HL-60 (cell line): ENCODE measurements around the gene SMPDL3A.

ENCODE experiments used
- DNase-seq, 2 experiments: peaks; one replicate each; pipeline ENCODE4 v3.0.0-alpha.2; 2010 to 2020; ENCODE audit warnings: low read depth in 1 of 2, low spot score in 1 of 2
- H3K27ac ChIP-seq: fragments of 250-450 bp; sonication (Bioruptor Pico); replicated peaks from 2 replicates; pipeline ENCODE4 v1.5.1; 2020; ENCODE audit warnings: mild to moderate bottlenecking, moderate library complexity
- H3K27me3 ChIP-seq: fragments of 250-450 bp; sonication (Bioruptor Pico); 2 replicates; pipeline ENCODE4 v1.5.1; 2021; ENCODE audit warnings: mild to moderate bottlenecking, moderate library complexity; ENCODE audit not compliant: insufficient read depth, poor library complexity, severe bottlenecking
- H3K4me3 ChIP-seq: replicated peaks from 2 replicates; pipeline ENCODE4 v1.5.1; 2011; ENCODE audit warnings: mild to moderate bottlenecking, control low read depth, low read length; ENCODE audit not compliant: insufficient read depth
- GABPA ChIP-seq: IDR thresholded peaks from 2 replicates; pipeline ENCODE4 v1.6.1; 2012; ENCODE audit warnings: low read depth
- POLR2AphosphoS5 ChIP-seq: IDR thresholded peaks from 2 replicates; pipeline ENCODE4 v1.6.1; 2012; ENCODE audit warnings: low read depth
- REST ChIP-seq: IDR thresholded peaks from 2 replicates; pipeline ENCODE4 v1.6.1; 2012; ENCODE audit warnings: low read depth; ENCODE audit not compliant: insufficient replicate concordance
- SPI1 ChIP-seq: IDR thresholded peaks from 2 replicates; pipeline ENCODE4 v1.6.1; 2012; ENCODE audit warnings: low read depth, mild to moderate bottlenecking, borderline replicate concordance
- TF ChIP-seq, protein P1 (sequence below): IDR thresholded peaks from one replicate; pipeline ENCODE4 v1.5.1; 2011; ENCODE audit warnings: low read length, control low read depth, inconsistent platforms; ENCODE audit not compliant: insufficient read depth

SMPDL3A gene

DNA sequence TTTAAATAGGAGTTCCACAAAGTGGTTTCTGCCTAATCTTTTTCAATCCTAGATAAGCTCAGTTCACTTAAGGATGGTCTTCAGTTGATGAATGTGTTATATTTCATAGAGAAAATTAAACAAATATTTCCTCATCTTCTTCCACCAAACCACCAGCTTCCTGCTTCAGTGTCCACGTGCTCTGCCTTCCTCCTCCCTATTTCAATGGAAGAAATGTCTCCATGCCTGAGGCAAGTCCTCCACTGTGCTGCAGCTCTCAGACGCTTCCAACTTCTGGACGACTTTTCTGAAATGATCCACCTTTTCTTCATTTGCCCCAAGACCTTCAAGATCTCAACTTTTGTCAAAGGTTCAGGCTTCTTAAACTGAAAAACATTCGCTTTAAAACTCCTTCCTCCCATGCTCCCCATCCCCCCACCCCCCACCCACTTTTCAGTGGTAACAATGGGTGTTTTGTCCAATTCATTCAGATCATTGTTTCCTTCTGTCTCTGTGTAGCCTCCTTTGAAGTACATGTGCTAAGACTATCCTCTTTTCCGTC, 34.8 kb upstream of the SMPDL3A start:
- TF ChIP-seq REST (no peak), GABPA (no peak), SPI1 (no peak), POLR2AphosphoS5 (no peak)
- TF ChIP-seq, protein P1, sequence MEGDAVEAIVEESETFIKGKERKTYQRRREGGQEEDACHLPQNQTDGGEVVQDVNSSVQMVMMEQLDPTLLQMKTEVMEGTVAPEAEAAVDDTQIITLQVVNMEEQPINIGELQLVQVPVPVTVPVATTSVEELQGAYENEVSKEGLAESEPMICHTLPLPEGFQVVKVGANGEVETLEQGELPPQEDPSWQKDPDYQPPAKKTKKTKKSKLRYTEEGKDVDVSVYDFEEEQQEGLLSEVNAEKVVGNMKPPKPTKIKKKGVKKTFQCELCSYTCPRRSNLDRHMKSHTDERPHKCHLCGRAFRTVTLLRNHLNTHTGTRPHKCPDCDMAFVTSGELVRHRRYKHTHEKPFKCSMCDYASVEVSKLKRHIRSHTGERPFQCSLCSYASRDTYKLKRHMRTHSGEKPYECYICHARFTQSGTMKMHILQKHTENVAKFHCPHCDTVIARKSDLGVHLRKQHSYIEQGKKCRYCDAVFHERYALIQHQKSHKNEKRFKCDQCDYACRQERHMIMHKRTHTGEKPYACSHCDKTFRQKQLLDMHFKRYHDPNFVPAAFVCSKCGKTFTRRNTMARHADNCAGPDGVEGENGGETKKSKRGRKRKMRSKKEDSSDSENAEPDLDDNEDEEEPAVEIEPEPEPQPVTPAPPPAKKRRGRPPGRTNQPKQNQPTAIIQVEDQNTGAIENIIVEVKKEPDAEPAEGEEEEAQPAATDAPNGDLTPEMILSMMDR: no peak
- Histone ChIP-seq H3K27me3 (no peaks in the 10 kb centered on the region), H3K27ac (no peak overlapping the region), H3K4me3 (no peak overlapping the region)
- no peak for DNase-seq

GRCh38 chr6:122755901-122756300, 33.2 kb upstream of the SMPDL3A start:
- no peak overlapping the region for H3K27ac ChIP-seq
- no peak for DNase-seq

GRCh38 chr6:122758927-122759334, 30.1 kb upstream of the SMPDL3A start:
- TF ChIP-seq GABPA (no peak), POLR2AphosphoS5 (no peak), REST (no peak), SPI1 (no peak)
- Histone ChIP-seq H3K27me3 (no peaks in the 10 kb centered on the region), H3K27ac (no peak overlapping the region), H3K4me3 (no peak overlapping the region)
- no peak for DNase-seq

More at GRCh38 chr6:122755901-122756300, 33.2 kb upstream of the SMPDL3A start:
- no peak overlapping the region for H3K4me3 ChIP-seq
- no peaks in the 10 kb centered on the region for H3K27me3 ChIP-seq
- TF ChIP-seq POLR2AphosphoS5: no peak
- TF ChIP-seq, protein P1: no peak
- no peak for TF ChIP-seq GABPA
- TF ChIP-seq REST: no peak
- TF ChIP-seq SPI1: no peak
